HG03045 (cell line): ENCODE data around the gene TULP3.
"Not testable (repeated sequence)": the region's sequence is repeated elsewhere in the genome, so short reads cannot be mapped to it uniquely, and the experiment has no call there.

ENCODE experiments used
- ATAC-seq: cut with Tn5 transposase; IDR thresholded peaks from one replicate; pipeline ENCODE4 v1.9.1; 2021; ENCODE audit warnings: mild to moderate bottlenecking, moderate library complexity; ENCODE audit not compliant: unreplicated experiment

TULP3 gene

GRCh38 chr12:2890388-2891239, at the start of gene TULP3:
TULP3 (plus strand) TSS chr12:2890891; CDS start chr12:2890948, 57 bp downstream.
- peak; percentile 96 for ATAC-seq

- ATAC-seq = no peak
These were observed 49.5 kb upstream of the TULP3 start for GRCh38 chr12:2841056-2841650.

- ATAC-seq = no peak
These were observed 47.7 kb upstream of the TULP3 start for GRCh38 chr12:2842948-2843347.

GRCh38 chr12:2844786-2845185, 45.9 kb upstream of the TULP3 start:
- no peak for ATAC-seq

- ATAC-seq = no peak
These were observed 45.4 kb upstream of the TULP3 start for GRCh38 chr12:2845280-2845679.

- no peak for ATAC-seq
These were observed 38.8 kb upstream of the TULP3 start for GRCh38 chr12:2851931-2852330.

- ATAC-seq = no peak
These were observed 37.1 kb upstream of the TULP3 start for GRCh38 chr12:2853626-2854025.

GRCh38 chr12:2854669-2855453, 35.8 kb upstream of the TULP3 start:
- ATAC-seq = no peak

GRCh38 chr12:2855546-2855945, 35.1 kb upstream of the TULP3 start:
- no peak for ATAC-seq

GRCh38 chr12:2856051-2856450, 34.6 kb upstream of the TULP3 start:
- ATAC-seq = no peak

- ATAC-seq = no peak
These were observed 33.7 kb upstream of the TULP3 start, which contains the start of gene TEX52 for GRCh38 chr12:2857021-2857431. TEX52 (minus strand) TSS chr12:2857039; CDS start chr12:2857026, 13 bp downstream.

GRCh38 chr12:2857576-2857975, 33.1 kb upstream of the TULP3 start:
- no peak for ATAC-seq

- ATAC-seq = no peak
These were observed 32.4 kb upstream of the TULP3 start for GRCh38 chr12:2858334-2858733.

- ATAC-seq = no peak
These were observed 31.7 kb upstream of the TULP3 start for GRCh38 chr12:2858944-2859421.

GRCh38 chr12:2860170-2860569, 30.5 kb upstream of the TULP3 start:
- no peak for ATAC-seq

- ATAC-seq = no peak
These were observed 27.8 kb upstream of the TULP3 start for GRCh38 chr12:2862876-2863275.

- not testable (repeated sequence) for ATAC-seq
These were observed 27.3 kb upstream of the TULP3 start for GRCh38 chr12:2863402-2863801.

- ATAC-seq = no peak
These were observed 26.5 kb upstream of the TULP3 start for GRCh38 chr12:2864198-2864597.

- not testable (repeated sequence) for ATAC-seq
These were observed 21.6 kb upstream of the TULP3 start for GRCh38 chr12:2868986-2869632.

- ATAC-seq = peak; percentile 14
These were observed 14.2 kb upstream of the TULP3 start for GRCh38 chr12:2876431-2877046.
